BLaER1 treated with 17β-estradiol and CSF1 and Interleukin-3, amounts not matched to agents 10 nM and 100 nM (cell line): ENCODE results near the gene PTPN5.
A peak's percentile ranks its signal among the peaks of the same experiment; 100 is the strongest.

Source experiments
- H3K27ac ChIP-seq, 11 experiments: shearing (Covaris generic); formaldehyde crosslinking; 2 replicates each; pipeline ENCODE4 v1.8.1; 2022
- H3K27me3 ChIP-seq, 11 experiments: shearing (Covaris generic); formaldehyde crosslinking; 2 replicates each; pipeline ENCODE4 v1.8.1; 2022
- H3K36me3 ChIP-seq, 11 experiments: shearing (Covaris generic); formaldehyde crosslinking; 2 replicates each; pipeline ENCODE4 v1.8.1; 2022
- H3K4me1 ChIP-seq, 10 experiments: shearing (Covaris generic); formaldehyde crosslinking; 2 replicates each; pipeline ENCODE4 v1.8.1; 2022
- H3K4me2 ChIP-seq, 11 experiments: shearing (Covaris generic); formaldehyde crosslinking; 2 replicates each; pipeline ENCODE4 v1.8.1; 2022
- H3K4me3 ChIP-seq, 10 experiments: shearing (Covaris generic); formaldehyde crosslinking; 2 replicates each; pipeline ENCODE4 v1.8.1; 2022
- H3K9ac ChIP-seq, 11 experiments: shearing (Covaris generic); formaldehyde crosslinking; 2 replicates each; pipeline ENCODE4 v1.8.1; 2022
- H3K9me3 ChIP-seq, 11 experiments: shearing (Covaris generic); formaldehyde crosslinking; replicated peaks in 1 of 11; 2 replicates each; pipeline ENCODE4 v1.8.1; 2022
- H4K20me1 ChIP-seq, 11 experiments: shearing (Covaris generic); formaldehyde crosslinking; 2 replicates each; pipeline ENCODE4 v1.8.1; 2022
- Cebpa-rat ChIP-seq, 11 experiments: shearing (Covaris generic); IDR thresholded peaks; 2 replicates each; pipeline ENCODE4 v1.8.1; 2022

The PTPN5 gene

GRCh38 chr11:18794956-18795355, 3.4 kb upstream of the PTPN5 start:
- H3K4me2 ChIP-seq: no peak overlapping the region
- peaks cover 0 to 21% (median 12%) of the 10 kb centered on the region in 10 experiments; a peak in 16 of 20 replicates for H3K4me1 ChIP-seq
- no peak overlapping the region for H3K4me3 ChIP-seq
- no peak overlapping the region for H3K9ac ChIP-seq
- peaks cover 0 to 9% (median 0%) of the 10 kb centered on the region in 11 experiments; a peak in 6 of 22 replicates for H4K20me1 ChIP-seq
- TF ChIP-seq Cebpa-rat (IDR thresholded peaks at IDR 0.05): no peak
- H3K36me3 ChIP-seq: no peaks in the 10 kb centered on the region
- peaks cover 44 to 56% (median 52%) of the 10 kb centered on the region in 11 experiments for H3K27me3 ChIP-seq
- peaks cover 0 to 11% (median 5%) of the 10 kb centered on the region in 11 experiments; a peak in 4 of 22 replicates for H3K9me3 ChIP-seq
- no peak overlapping the region for H3K27ac ChIP-seq

- peaks cover 0 to 15% (median 7%) of the 10 kb centered on the region in 10 experiments; a peak in 14 of 20 replicates for H3K4me1 ChIP-seq
Measured at GRCh38 chr11:18792827-18793226, 1.2 kb upstream of the PTPN5 start.

GRCh38 chr11:18791969-18792628, 501 bp upstream of the PTPN5 start:
- peak overlapping the region; percentile 60 to 85 (median 70) for H3K4me2 ChIP-seq
- H3K27ac ChIP-seq: no peak overlapping the region
- no peak overlapping the region for H3K9ac ChIP-seq
- peak overlapping the region; percentile 29 to 65 (median 50); a peak in 19 of 20 replicates for H3K4me3 ChIP-seq
- no peaks in the 10 kb centered on the region for H3K36me3 ChIP-seq
- TF ChIP-seq Cebpa-rat (IDR thresholded peaks at IDR 0.05): no peak
- peaks cover 0 to 9% (median 0%) of the 10 kb centered on the region in 11 experiments; a peak in 6 of 22 replicates for H4K20me1 ChIP-seq
- H3K4me1 ChIP-seq: peaks cover 0 to 15% (median 8%) of the 10 kb centered on the region in 10 experiments; a peak in 14 of 20 replicates
- peaks cover 54 to 73% (median 70%) of the 10 kb centered on the region in 11 experiments for H3K27me3 ChIP-seq
- H3K9me3 ChIP-seq: peaks cover 0 to 11% (median 5%) of the 10 kb centered on the region in 11 experiments; a peak in 4 of 22 replicates

More at GRCh38 chr11:18792827-18793226, 1.2 kb upstream of the PTPN5 start:
- Histone ChIP-seq H4K20me1 (peaks cover 0 to 9% (median 0%) of the 10 kb centered on the region in 11 experiments; a peak in 6 of 22 replicates), H3K27ac (no peak overlapping the region), H3K9me3 (peaks cover 0 to 11% (median 5%) of the 10 kb centered on the region in 11 experiments; a peak in 4 of 22 replicates), H3K27me3 (peaks cover 54 to 73% (median 70%) of the 10 kb centered on the region in 11 experiments), H3K4me2 (no peak overlapping the region), H3K36me3 (no peaks in the 10 kb centered on the region), H3K4me3 (no peak overlapping the region), H3K9ac (no peak overlapping the region)
- TF ChIP-seq Cebpa-rat (IDR thresholded peaks at IDR 0.05): no peak

DNA sequence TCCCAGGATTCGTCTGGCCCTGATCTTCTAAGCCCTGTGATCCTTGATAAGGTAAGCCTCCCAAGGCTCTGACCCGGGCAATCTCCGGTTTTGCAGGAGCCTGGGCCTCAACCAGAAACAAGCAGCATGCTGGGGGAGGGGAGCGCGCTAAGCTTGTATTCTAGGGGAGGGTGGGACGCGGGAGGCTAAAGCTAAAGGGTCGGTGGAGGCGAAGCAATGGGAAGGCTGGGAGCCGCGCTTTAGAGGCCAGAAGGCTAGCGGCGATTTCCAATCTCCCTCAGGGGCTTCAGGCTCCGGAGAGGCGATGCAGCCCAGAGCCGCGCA, 753 bp downstream of the PTPN5 start:
- no peaks in the 10 kb centered on the region for H3K36me3 ChIP-seq
- peaks cover 54 to 73% (median 70%) of the 10 kb centered on the region in 11 experiments for H3K27me3 ChIP-seq
- no peak overlapping the region for H3K9ac ChIP-seq
- H3K4me2 ChIP-seq: peak overlapping the region in 2 of 11 experiments; percentile 60 to 74; a peak in 3 of 22 replicates
- H3K4me1 ChIP-seq: peaks cover 0 to 15% (median 8%) of the 10 kb centered on the region in 10 experiments; a peak in 14 of 20 replicates
- H3K27ac ChIP-seq: no peak overlapping the region
- H3K9me3 ChIP-seq: peaks cover 0 to 11% (median 5%) of the 10 kb centered on the region in 11 experiments; a peak in 4 of 22 replicates
- no peak for TF ChIP-seq Cebpa-rat (IDR thresholded peaks at IDR 0.05)
- peaks cover 0 to 9% (median 0%) of the 10 kb centered on the region in 11 experiments; a peak in 6 of 22 replicates for H4K20me1 ChIP-seq
- peak overlapping the region in 1 of 10 experiments; percentile 65; a peak in 1 of 20 replicates for H3K4me3 ChIP-seq

- TF ChIP-seq Cebpa-rat (IDR thresholded peaks at IDR 0.05): no peak
- no peak overlapping the region for H3K27ac ChIP-seq
- H3K9ac ChIP-seq: no peak overlapping the region
- H3K9me3 ChIP-seq: peaks cover 0 to 11% (median 5%) of the 10 kb centered on the region in 11 experiments; a peak in 4 of 22 replicates
- H4K20me1 ChIP-seq: peaks cover 0 to 9% (median 0%) of the 10 kb centered on the region in 11 experiments; a peak in 6 of 22 replicates
- no peak overlapping the region for H3K4me2 ChIP-seq
- peaks cover 54 to 68% (median 67%) of the 10 kb centered on the region in 11 experiments for H3K27me3 ChIP-seq
- no peak overlapping the region for H3K4me3 ChIP-seq
- no peaks in the 10 kb centered on the region for H3K36me3 ChIP-seq
- peaks cover 0 to 15% (median 8%) of the 10 kb centered on the region in 10 experiments; a peak in 14 of 20 replicates for H3K4me1 ChIP-seq
Measured at GRCh38 chr11:18789942-18790341, 1.7 kb downstream of the PTPN5 start.

DNA sequence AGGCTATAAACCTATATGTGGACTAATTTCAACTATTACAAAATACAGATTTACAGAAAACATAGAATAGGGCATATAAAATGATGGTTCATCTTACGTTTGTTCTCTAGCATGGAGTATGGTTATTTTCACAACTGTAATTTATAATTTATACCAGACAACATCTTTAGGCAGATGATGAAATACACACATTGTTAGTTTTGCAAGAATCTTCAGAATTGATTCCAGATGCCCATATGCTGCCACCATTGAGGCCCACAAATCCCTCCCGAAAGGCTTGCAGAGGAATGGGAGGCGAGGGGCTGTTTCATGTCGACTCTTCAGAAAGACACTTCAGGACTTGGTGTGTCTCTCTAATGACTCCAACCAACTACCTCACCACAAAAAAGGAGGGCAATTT, 6.2 kb downstream of the PTPN5 start:
- Histone ChIP-seq H3K27me3 (peaks cover 13 to 24% (median 22%) of the 10 kb centered on the region in 11 experiments), H3K27ac (no peak overlapping the region), H3K36me3 (no peaks in the 10 kb centered on the region), H4K20me1 (no peaks in the 10 kb centered on the region; a peak in 2 of 22 replicates), H3K4me3 (no peak overlapping the region), H3K9me3 (no peaks in the 10 kb centered on the region; a peak in 1 of 22 replicates), H3K4me2 (no peak overlapping the region), H3K9ac (no peak overlapping the region), H3K4me1 (0 out of 20 replicates have a peak, but pooled peaks cover 0 to 4% (median 0%) of the 10 kb centered on the region in 10 experiments)
- no peak for TF ChIP-seq Cebpa-rat (IDR thresholded peaks at IDR 0.05)

DNA sequence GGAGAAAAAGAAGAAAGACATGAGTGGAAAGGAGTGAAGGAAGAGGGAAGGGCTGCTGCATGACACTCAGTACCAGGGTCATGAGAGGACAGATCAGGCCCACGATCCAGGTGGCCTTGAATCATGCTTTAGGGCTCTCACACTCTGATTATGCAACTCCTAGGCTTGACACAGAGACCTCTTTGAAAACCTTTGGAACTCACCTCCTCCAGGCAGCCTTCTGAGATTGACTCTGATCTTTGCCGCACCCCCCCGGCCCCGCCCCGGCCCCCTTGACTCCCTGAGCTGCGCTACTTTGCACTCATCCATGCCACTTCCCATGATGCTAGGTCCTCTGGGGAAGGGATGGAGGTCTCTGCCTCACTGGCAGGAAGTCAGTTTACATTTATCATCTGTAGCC, 10.7 kb downstream of the PTPN5 start:
- no peaks in the 10 kb centered on the region for H3K36me3 ChIP-seq
- peaks cover 0 to 7% (median 0%) of the 10 kb centered on the region in 10 experiments; a peak in 2 of 20 replicates for H3K4me1 ChIP-seq
- H3K4me2 ChIP-seq: no peak overlapping the region
- TF ChIP-seq Cebpa-rat (IDR thresholded peaks at IDR 0.05): no peak
- no peak overlapping the region for H3K27ac ChIP-seq
- H3K9me3 ChIP-seq: no peaks in the 10 kb centered on the region
- no peaks in the 10 kb centered on the region for H4K20me1 ChIP-seq
- no peak overlapping the region for H3K4me3 ChIP-seq
- no peaks in the 10 kb centered on the region for H3K27me3 ChIP-seq
- H3K9ac ChIP-seq: no peak overlapping the region

DNA sequence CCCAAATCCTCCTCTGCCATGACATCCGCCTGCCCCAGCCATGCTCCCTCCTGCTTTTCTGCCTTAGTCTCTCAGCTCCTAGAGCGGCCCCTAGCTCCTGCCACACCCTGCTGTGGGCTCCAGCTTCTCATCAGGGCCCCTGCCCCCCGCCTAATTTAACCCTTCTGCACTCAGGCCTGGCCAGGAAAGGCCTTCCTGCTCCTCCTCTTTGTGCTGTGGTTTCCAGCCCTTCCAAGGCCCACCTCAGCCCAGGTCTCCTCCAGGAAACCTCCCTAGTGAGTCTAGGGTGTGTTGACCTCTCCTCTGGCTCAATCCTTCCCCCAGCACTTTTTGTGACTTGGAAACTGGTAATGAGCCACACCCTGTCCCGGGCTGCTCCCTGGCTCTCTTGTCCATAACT, 11.3 kb downstream of the PTPN5 start:
- Histone ChIP-seq H3K9ac (no peak overlapping the region), H4K20me1 (no peaks in the 10 kb centered on the region), H3K9me3 (no peaks in the 10 kb centered on the region), H3K27ac (no peak overlapping the region), H3K27me3 (no peaks in the 10 kb centered on the region), H3K36me3 (no peaks in the 10 kb centered on the region), H3K4me3 (no peak overlapping the region), H3K4me1 (peaks cover 0 to 7% (median 0%) of the 10 kb centered on the region in 10 experiments; a peak in 2 of 20 replicates), H3K4me2 (no peak overlapping the region)
- TF ChIP-seq Cebpa-rat (IDR thresholded peaks at IDR 0.05): no peak

DNA sequence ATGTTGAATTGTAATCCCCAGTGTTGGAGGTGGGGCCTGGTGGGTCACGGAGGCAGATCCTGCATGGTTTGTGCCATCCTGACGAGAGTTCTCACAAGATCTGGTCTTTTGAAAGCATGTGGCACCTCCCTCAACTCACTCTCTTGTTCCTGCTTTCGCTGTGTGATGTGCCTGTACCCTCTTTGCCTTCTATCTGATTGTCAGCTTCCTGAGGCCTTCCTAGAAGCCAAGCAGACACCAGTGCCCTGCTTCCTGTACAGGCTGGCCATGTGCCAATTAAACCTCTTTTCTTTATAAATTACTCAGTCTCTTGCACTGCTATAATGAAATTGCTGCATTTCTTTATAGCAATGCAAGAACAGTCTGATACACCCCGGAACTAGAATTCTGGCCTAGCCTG, 13.1 kb downstream of the PTPN5 start:
- Histone ChIP-seq H3K4me1 (peaks cover 0 to 7% (median 0%) of the 10 kb centered on the region in 10 experiments; a peak in 2 of 20 replicates), H3K4me2 (no peak overlapping the region), H3K9me3 (no peaks in the 10 kb centered on the region), H4K20me1 (no peaks in the 10 kb centered on the region), H3K4me3 (no peak overlapping the region), H3K36me3 (no peaks in the 10 kb centered on the region), H3K27ac (no peak overlapping the region), H3K27me3 (no peaks in the 10 kb centered on the region), H3K9ac (no peak overlapping the region)
- TF ChIP-seq Cebpa-rat (IDR thresholded peaks at IDR 0.05): no peak
